BE2C (cell line): Measurements from ENCODE around the gene TMCC1.

ENCODE experiments used
- DNase-seq: peaks from one replicate; pipeline ENCODE4 v3.0.0-alpha.2; 2020
- H3K27me3 ChIP-seq: fragments of 250-450 bp; sonication (Bioruptor Pico); 2 replicates; pipeline ENCODE4 v1.5.1; 2020; ENCODE audit warnings: mild to moderate bottlenecking
- H3K36me3 ChIP-seq: fragments of 250-450 bp; sonication (Bioruptor Pico); 2 replicates; pipeline ENCODE4 v1.5.1; 2020; ENCODE audit warnings: mild to moderate bottlenecking
- H3K4me1 ChIP-seq: fragments of 250-450 bp; sonication (Bioruptor Pico); 2 replicates; pipeline ENCODE4 v1.5.1; 2020
- H3K4me3 ChIP-seq: 2 replicates; pipeline ENCODE4 v1.5.1; 2011; ENCODE audit warnings: low read depth, low read length
- H3K9me3 ChIP-seq: fragments of 250-450 bp; sonication (Bioruptor Pico); 2 replicates; pipeline ENCODE4 v1.5.1; 2020
- CTCF ChIP-seq: IDR thresholded peaks from 2 replicates; pipeline ENCODE4 v1.5.1; 2012; ENCODE audit warnings: mild to moderate bottlenecking, low read depth, low read length

The TMCC1 gene

DNA sequence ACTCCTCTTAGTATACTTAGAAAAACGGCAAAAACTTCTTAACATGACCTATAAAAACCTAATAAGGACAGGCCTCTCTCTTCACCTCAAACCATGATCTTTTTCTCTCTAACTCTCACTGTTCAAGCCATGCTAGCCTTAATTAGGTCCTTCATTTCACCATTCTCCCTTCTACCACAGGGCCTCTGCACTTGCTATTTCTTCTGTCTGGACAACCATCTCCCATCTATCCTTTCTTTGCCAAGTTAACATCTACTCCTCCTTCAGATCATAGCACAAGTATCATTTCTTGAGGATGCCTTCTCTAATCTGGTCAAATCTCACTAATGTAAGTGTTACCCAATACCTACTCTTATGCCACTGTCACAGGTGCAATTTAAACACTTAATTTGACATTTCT lies 39.1 kb downstream of the TMCC1 start:
- TF ChIP-seq CTCF, result no peak
- no peaks in the 10 kb centered on the region; the same call in 1 of the 2 replicates for H3K9me3 ChIP-seq
- H3K27me3 ChIP-seq, result no peaks in the 10 kb centered on the region
- H3K4me1 ChIP-seq, result no peaks in the 10 kb centered on the region
- DNase-seq, result no peak
- no peak overlapping the region for H3K4me3 ChIP-seq
- H3K36me3 ChIP-seq, result no peaks in the 10 kb centered on the region; the same call in 1 of the 2 replicates

DNA sequence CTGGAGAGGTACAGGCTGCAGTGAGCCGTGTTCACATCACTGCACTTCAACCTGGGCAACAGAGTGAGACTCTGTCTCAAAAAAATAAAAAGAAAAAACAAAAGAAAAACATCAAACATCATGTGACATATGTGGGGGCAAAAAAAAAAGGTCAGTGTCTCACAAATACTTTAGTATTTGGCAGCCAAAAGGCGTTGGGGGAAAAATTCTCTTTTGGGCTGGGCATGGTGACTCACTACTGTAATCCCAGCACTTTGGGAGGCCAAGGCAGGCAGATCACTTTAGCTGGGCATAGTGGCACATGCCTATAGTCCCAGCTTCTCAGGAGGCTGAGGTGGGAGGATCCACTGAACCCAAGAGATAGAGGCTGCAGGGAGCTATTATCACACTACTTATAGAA lies 47.6 kb downstream of the TMCC1 start:
- Histone ChIP-seq H3K9me3 (no peaks in the 10 kb centered on the region; the same call in 1 of the 2 replicates), H3K36me3 (peaks cover 2% of the 10 kb centered on the region; the same call in 1 of the 2 replicates), H3K4me1 (no peaks in the 10 kb centered on the region), H3K4me3 (no peak overlapping the region), H3K27me3 (no peaks in the 10 kb centered on the region)
- TF ChIP-seq CTCF, result no peak
- no peak for DNase-seq

GRCh38 chr3:129840707-129841360 lies 52.7 kb downstream of the TMCC1 start:
- no peaks in the 10 kb centered on the region for H3K36me3 ChIP-seq
- no peak for DNase-seq

GRCh38 chr3:129838086-129838485 lies 55.4 kb downstream of the TMCC1 start:
- peaks cover 27% of the 10 kb centered on the region for H3K4me1 ChIP-seq
- H3K9me3 ChIP-seq, result no peaks in the 10 kb centered on the region
- no peak overlapping the region for H3K4me3 ChIP-seq
- DNase-seq, result no peak
- H3K27me3 ChIP-seq, result no peaks in the 10 kb centered on the region
- no peaks in the 10 kb centered on the region; the same call in 1 of the 2 replicates for H3K36me3 ChIP-seq
- no peak for TF ChIP-seq CTCF

More at GRCh38 chr3:129840707-129841360, 52.7 kb downstream of the TMCC1 start:
- no peak overlapping the region for H3K4me3 ChIP-seq
- H3K4me1 ChIP-seq, result peaks cover 10% of the 10 kb centered on the region
- H3K9me3 ChIP-seq, result no peaks in the 10 kb centered on the region
- no peaks in the 10 kb centered on the region for H3K27me3 ChIP-seq
- no peak for TF ChIP-seq CTCF

- no peak for TF ChIP-seq CTCF
- no peak for DNase-seq
Observed at GRCh38 chr3:129837065-129837642, 56.4 kb downstream of the TMCC1 start.

More at GRCh38 chr3:129837065-129837642, 56.4 kb downstream of the TMCC1 start:
- no peaks in the 10 kb centered on the region for H3K27me3 ChIP-seq
- H3K36me3 ChIP-seq, result no peaks in the 10 kb centered on the region; the same call in 1 of the 2 replicates
- H3K9me3 ChIP-seq, result no peaks in the 10 kb centered on the region
- peaks cover 27% of the 10 kb centered on the region for H3K4me1 ChIP-seq
- no peak overlapping the region for H3K4me3 ChIP-seq
